HG03521 (cell line): ENCODE measurements around the gene MAN2A1.

Experiments
- ATAC-seq: cut with Tn5 transposase; IDR thresholded peaks from one replicate; pipeline ENCODE4 v1.9.1; 2021; ENCODE audit warnings: mild to moderate bottlenecking, moderate library complexity; ENCODE audit not compliant: unreplicated experiment

MAN2A1 gene

GRCh38 chr5:109900461-109900860, 210.7 kb downstream of the MAN2A1 start:
- no peak for ATAC-seq

GRCh38 chr5:109900911-109901627, 211.3 kb downstream of the MAN2A1 start:
- ATAC-seq, result no peak

- ATAC-seq, result no peak
These were observed 211.9 kb downstream of the MAN2A1 start for GRCh38 chr5:109901628-109901981.

GRCh38 chr5:109903061-109903460, 213.3 kb downstream of the MAN2A1 start:
- no peak for ATAC-seq

- ATAC-seq, result no peak
These were observed 216.2 kb downstream of the MAN2A1 start for GRCh38 chr5:109905906-109906305.

- no peak for ATAC-seq
These were observed 217.5 kb downstream of the MAN2A1 start for GRCh38 chr5:109907189-109907588.

- ATAC-seq, result no peak
These were observed 218.0 kb downstream of the MAN2A1 start for GRCh38 chr5:109907731-109908130.

- ATAC-seq, result no peak
These were observed 218.6 kb downstream of the MAN2A1 start for GRCh38 chr5:109908366-109908765.

- ATAC-seq, result peak; percentile 65
These were observed 221.1 kb downstream of the MAN2A1 start for GRCh38 chr5:109910874-109911273.

GRCh38 chr5:109911731-109912130, 222.0 kb downstream of the MAN2A1 start:
- ATAC-seq, result no peak

GRCh38 chr5:109914906-109915305, 225.2 kb downstream of the MAN2A1 start:
- ATAC-seq, result no peak

- ATAC-seq, result no peak
These were observed 226.9 kb downstream of the MAN2A1 start for GRCh38 chr5:109916481-109917153.
